HEK293 (cell line): ENCODE measurements around the gene MRPS11.

ENCODE experiments used
- CTCF ChIA-PET: fragments of 350-600 bp; formaldehyde crosslinking; extraction: SDS; loops from one replicate; lab custom pipeline; 2021; ENCODE audit warnings: antibody characterized with exemption; lab: Yijun Ruan, JAX
- POLR2A ChIA-PET: fragments of 300-600 bp; formaldehyde crosslinking; extraction: SDS; loops from one replicate; lab custom pipeline; 2020; ENCODE audit warnings: antibody characterized with exemption, inconsistent platforms; lab: Yijun Ruan, JAX
- H3K27ac ChIP-seq: fragments of 200-500 bp; sonication (Bioruptor generic); 2 replicates; pipeline ENCODE4 v1.5.1; 2014; ENCODE audit warnings: low read depth, low read length, control low read depth, inconsistent platforms; ENCODE audit errors: extremely low read depth
- H3K36me3 ChIP-seq, 2 experiments: fragments of 200-500 bp in 1 of 2; sonication (Bioruptor generic) in 1 of 2; 1 replicate in 1 of 2; 2 replicates in 1 of 2; pipeline ENCODE4 v1.5.1; 2014 to 2017; ENCODE audit warnings: inconsistent platforms in 2 of 2, low read length in 2 of 2; ENCODE audit not compliant: control insufficient read depth in 2 of 2, insufficient read depth in 1 of 2
- H3K4me1 ChIP-seq: fragments of 200-500 bp; sonication (Bioruptor generic); 2 replicates; pipeline ENCODE4 v1.5.1; 2014; ENCODE audit warnings: mild to moderate bottlenecking, low read length, inconsistent platforms; ENCODE audit not compliant: control insufficient read depth, insufficient read depth
- H3K4me3 ChIP-seq: 2 replicates; pipeline ENCODE4 v1.5.1; 2011; ENCODE audit warnings: low read depth, mild to moderate bottlenecking, control low read depth, low read length, moderate library complexity
- H3K9me3 ChIP-seq: fragments of 200-500 bp; sonication (Bioruptor generic); 2 replicates; pipeline ENCODE4 v1.5.1; 2014; ENCODE audit warnings: low read depth, low read length, inconsistent platforms; ENCODE audit not compliant: control insufficient read depth, insufficient read depth
- KLF8 ChIP-seq: fragments of 450-650 bp; formaldehyde crosslinking; IDR thresholded peaks from 2 replicates; pipeline ENCODE4 v1.5.1; 2016; ENCODE audit warnings: missing biosample characterization, missing genetic modification characterization
- SP7 ChIP-seq: fragments of 450-650 bp; formaldehyde crosslinking; IDR thresholded peaks from 2 replicates; pipeline ENCODE4 v1.5.1; 2016; ENCODE audit warnings: missing biosample characterization, missing genetic modification characterization
- TCF7L2 ChIP-seq: IDR thresholded peaks from 2 replicates; pipeline ENCODE4 v1.6.1; 2011; ENCODE audit warnings: low read depth, mild to moderate bottlenecking, inconsistent platforms, low read length, moderate library complexity, borderline replicate concordance
- ZBTB26 ChIP-seq: fragments of 450-650 bp; formaldehyde crosslinking; optimal IDR thresholded peaks from 2 replicates; pipeline ENCODE3; 2016; ENCODE audit warnings: missing biosample characterization, mild to moderate bottlenecking, missing genetic modification characterization
- ZBTB6 ChIP-seq: fragments of 450-650 bp; formaldehyde crosslinking; IDR thresholded peaks from 2 replicates; pipeline ENCODE4 v1.5.1; 2017; ENCODE audit warnings: missing biosample characterization, missing genetic modification characterization
- ZFP69B ChIP-seq: fragments of 450-650 bp; formaldehyde crosslinking; IDR thresholded peaks from 2 replicates; pipeline ENCODE4 v1.5.1; 2016; ENCODE audit warnings: missing biosample characterization, missing genetic modification characterization
- ZIC2 ChIP-seq: fragments of 450-650 bp; formaldehyde crosslinking; IDR thresholded peaks from 2 replicates; pipeline ENCODE4 v1.5.1; 2016; ENCODE audit warnings: missing biosample characterization, missing genetic modification characterization
- ZNF184 ChIP-seq: fragments of 450-650 bp; IDR thresholded peaks from 2 replicates; pipeline ENCODE4 v1.5.1; 2018; ENCODE audit warnings: missing biosample characterization, mild to moderate bottlenecking, missing genetic modification characterization
- ZNF223 ChIP-seq: fragments of 450-650 bp; formaldehyde crosslinking; IDR thresholded peaks from 2 replicates; pipeline ENCODE4 v1.5.1; 2016; ENCODE audit warnings: missing biosample characterization, missing genetic modification characterization
- ZNF394 ChIP-seq: fragments of 450-650 bp; formaldehyde crosslinking; IDR thresholded peaks from 2 replicates; pipeline ENCODE4 v1.5.1; 2016; ENCODE audit warnings: missing biosample characterization, missing genetic modification characterization, mild to moderate bottlenecking, moderate library complexity, borderline replicate concordance
- ZNF449 ChIP-seq: fragments of 450-650 bp; formaldehyde crosslinking; IDR thresholded peaks from 2 replicates; pipeline ENCODE4 v1.5.1; 2017; ENCODE audit warnings: missing biosample characterization, mild to moderate bottlenecking, missing genetic modification characterization, moderate library complexity
- ZNF548 ChIP-seq: fragments of 450-650 bp; formaldehyde crosslinking; IDR thresholded peaks from 2 replicates; pipeline ENCODE4 v1.5.1; 2016; ENCODE audit warnings: missing biosample characterization, missing genetic modification characterization
- ZNF660 ChIP-seq: fragments of 450-650 bp; IDR thresholded peaks from 2 replicates; pipeline ENCODE4 v1.5.1; 2018; ENCODE audit warnings: missing biosample characterization, mild to moderate bottlenecking, missing genetic modification characterization
- ZSCAN16 ChIP-seq: fragments of 450-650 bp; formaldehyde crosslinking; IDR thresholded peaks from 2 replicates; pipeline ENCODE4 v1.5.1; 2016; ENCODE audit warnings: missing biosample characterization, missing genetic modification characterization
- TF ChIP-seq, protein P1 (sequence below): fragments of 450-650 bp; formaldehyde crosslinking; IDR thresholded peaks from 2 replicates; pipeline ENCODE4; 2016; ENCODE audit warnings: missing biosample characterization, missing genetic modification characterization

The MRPS11 gene

GRCh38 chr15:88525418-88525817 is 57.9 kb downstream of the MRPS11 start:
- ChIA-PET CTCF (interaction anchor here (0.7 to 0.8 kb wide), 2 partner anchors 8 to 49 kb away, joined by 3 read pairs; no protein-coding TSS in a partner anchor), POLR2A (no interaction called here)
- Histone ChIP-seq H3K27ac (no peak overlapping the region), H3K4me3 (no peak overlapping the region), H3K36me3 (peaks cover 16 to 46% of the 10 kb centered on the region in 2 experiments), H3K4me1 (peaks cover 3% of the 10 kb centered on the region; the same call in 1 of the 2 replicates), H3K9me3 (no peaks in the 10 kb centered on the region)
- TF ChIP-seq, protein P1, sequence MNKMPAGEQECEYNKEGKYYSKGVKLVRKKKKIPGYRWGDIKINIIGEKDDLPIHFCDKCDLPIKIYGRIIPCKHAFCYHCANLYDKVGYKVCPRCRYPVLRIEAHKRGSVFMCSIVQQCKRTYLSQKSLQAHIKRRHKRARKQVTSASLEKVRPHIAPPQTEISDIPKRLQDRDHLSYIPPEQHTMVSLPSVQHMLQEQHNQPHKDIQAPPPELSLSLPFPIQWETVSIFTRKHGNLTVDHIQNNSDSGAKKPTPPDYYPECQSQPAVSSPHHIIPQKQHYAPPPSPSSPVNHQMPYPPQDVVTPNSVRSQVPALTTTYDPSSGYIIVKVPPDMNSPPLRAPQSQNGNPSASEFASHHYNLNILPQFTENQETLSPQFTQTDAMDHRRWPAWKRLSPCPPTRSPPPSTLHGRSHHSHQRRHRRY, result no peak
- TF ChIP-seq ZIC2 (tag by site-specific recombination) (no peak), ZNF223 (no peak), ZNF449 (no peak), KLF8 (tag by site-specific recombination) (no peak), ZBTB6 (no peak), ZFP69B (tag by site-specific recombination) (no peak), ZNF184 (tag by site-specific recombination) (no peak), ZNF548 (tag by site-specific recombination) (no peak), ZBTB26 (tag by site-specific recombination) (no peak)

GRCh38 chr15:88526247-88526879 is 58.9 kb downstream of the MRPS11 start:
- H3K4me3 ChIP-seq, result no peak overlapping the region
- H3K36me3 ChIP-seq, result peaks cover 16 to 56% of the 10 kb centered on the region in 2 experiments
- H3K4me1 ChIP-seq, result peaks cover 3% of the 10 kb centered on the region; the same call in 1 of the 2 replicates
- no peaks in the 10 kb centered on the region for H3K9me3 ChIP-seq
- CTCF ChIA-PET, result no interaction called here
- TF ChIP-seq ZNF394, result no peak
- no peak for TF ChIP-seq ZNF660 (tag by site-specific recombination)
- TF ChIP-seq, protein P1, result no peak
- no peak overlapping the region for H3K27ac ChIP-seq
- POLR2A ChIA-PET, result no interaction called here

DNA sequence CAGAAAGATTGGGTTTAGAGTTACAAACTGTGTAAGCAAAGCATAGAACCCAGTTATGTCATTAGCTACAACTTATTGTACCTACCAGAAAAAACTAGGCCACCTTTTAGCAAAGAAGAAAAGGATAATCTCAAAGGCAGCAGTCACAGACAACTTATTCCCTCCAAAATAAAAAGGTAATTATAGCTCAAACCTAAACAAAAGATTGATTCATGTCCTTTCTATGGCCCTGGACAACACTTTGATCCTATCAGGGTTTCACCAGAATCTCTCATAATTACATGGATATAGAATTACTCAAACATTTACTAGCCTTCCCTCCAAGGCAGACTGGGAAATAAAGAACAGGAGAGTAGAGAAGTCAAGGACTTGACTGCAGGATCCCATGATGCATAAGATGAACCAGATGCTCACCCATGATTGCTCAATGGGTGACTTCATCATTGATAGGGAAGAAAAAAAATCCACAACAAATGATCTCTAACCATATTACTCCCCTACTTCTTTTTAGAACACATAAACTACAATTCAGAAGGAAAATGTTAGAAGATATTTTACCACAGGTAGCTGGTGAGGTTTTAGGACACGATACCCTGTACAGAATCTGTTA is 61.6 kb downstream of the MRPS11 start:
- H3K9me3 ChIP-seq, result no peaks in the 10 kb centered on the region; the same call in 1 of the 2 replicates
- no peak overlapping the region for H3K4me3 ChIP-seq
- H3K27ac ChIP-seq, result no peak overlapping the region
- POLR2A ChIA-PET, result no interaction called here
- CTCF ChIA-PET, result interaction anchor here (1.1 kb wide), 1 partner anchor 87 kb away, joined by 4 read pairs; no protein-coding TSS in a partner anchor
- TF ChIP-seq TCF7L2 (peak; percentile 51; the same call in 1 of the 2 replicates), ZSCAN16 (tag by site-specific recombination) (no peak), SP7 (0 out of 2 replicates have a peak, but pooled peaks have one; percentile 57)
- TF ChIP-seq, all 188 proteins: peak for 2
- Histone ChIP-seq H3K4me1 (peaks cover 3% of the 10 kb centered on the region; the same call in 1 of the 2 replicates), H3K36me3 (peaks cover 13 to 54% of the 10 kb centered on the region in 2 experiments)
